DOHH2 (cell line): ENCODE data around the gene NMD3.

Source experiments
- H3F3A ChIP-seq: fragments of 200-600 bp; sonication (generic), shearing (Covaris generic); 2 replicates; pipeline ENCODE4 v1.6.0; 2016; ENCODE audit warnings: antibody characterized with exemption, mild to moderate bottlenecking; ENCODE audit not compliant: control insufficient read depth, insufficient read depth
- H3K27ac ChIP-seq: fragments of 200-600 bp; sonication (generic); 2 replicates; pipeline ENCODE4 v1.5.1; 2014; ENCODE audit warnings: low read depth, mild to moderate bottlenecking, low read length, moderate library complexity
- H3K27me3 ChIP-seq: fragments of 200-600 bp; sonication (generic); 2 replicates; pipeline ENCODE4 v1.6.1; 2014; ENCODE audit warnings: mild to moderate bottlenecking, low read length, mixed read lengths; ENCODE audit not compliant: control insufficient read depth
- H3K36me3 ChIP-seq: fragments of 200-600 bp; sonication (generic); 2 replicates; pipeline ENCODE4 v1.6.1; 2014; ENCODE audit warnings: mild to moderate bottlenecking, low read length, moderate library complexity, mixed read lengths; ENCODE audit not compliant: control insufficient read depth
- H3K4me1 ChIP-seq: fragments of 200-600 bp; sonication (generic); 2 replicates; pipeline ENCODE4 v1.6.1; 2014; ENCODE audit warnings: mild to moderate bottlenecking, low read length, mixed read lengths; ENCODE audit not compliant: control insufficient read depth
- H3K4me2 ChIP-seq: fragments of 200-600 bp; sonication (generic); 2 replicates; pipeline ENCODE4 v1.6.0; 2014; ENCODE audit warnings: mild to moderate bottlenecking, low read length, moderate library complexity
- H3K4me3 ChIP-seq: fragments of 200-600 bp; sonication (generic); 2 replicates; pipeline ENCODE4 v1.5.1; 2014; ENCODE audit warnings: mild to moderate bottlenecking, low read length, mixed read lengths
- H3K79me2 ChIP-seq: fragments of 200-600 bp; sonication (generic); 2 replicates; pipeline ENCODE4 v1.6.1; 2014; ENCODE audit warnings: mild to moderate bottlenecking, low read length, mixed read lengths; ENCODE audit not compliant: control insufficient read depth
- H3K9me2 ChIP-seq: fragments of 200-600 bp; sonication (generic); replicated peaks from 2 replicates; pipeline ENCODE4 v1.6.1; 2014; ENCODE audit warnings: mild to moderate bottlenecking, low read length, mixed read lengths; ENCODE audit not compliant: control insufficient read depth
- H3K9me3 ChIP-seq: fragments of 200-600 bp; sonication (generic); 2 replicates; pipeline ENCODE4 v1.6.1; 2014; ENCODE audit warnings: antibody characterized with exemption, low read length, mixed read lengths; ENCODE audit not compliant: control insufficient read depth, insufficient read depth
- H4K20me1 ChIP-seq: fragments of 200-600 bp; sonication (generic); 2 replicates; pipeline ENCODE4 v1.6.0; 2014; ENCODE audit warnings: low read depth, mild to moderate bottlenecking, antibody characterized with exemption, low read length, moderate library complexity; ENCODE audit not compliant: control insufficient read depth, insufficient read depth
- CTCF ChIP-seq: fragments of 200-600 bp; sonication (generic); IDR thresholded peaks from one replicate; pipeline ENCODE4 v1.5.1; 2014; ENCODE audit warnings: antibody characterized with exemption, mild to moderate bottlenecking, low read depth, low read length; ENCODE audit not compliant: poor library complexity, severe bottlenecking
- EZH2phosphoT487 ChIP-seq: fragments of 200-600 bp; sonication (generic); IDR thresholded peaks from 2 replicates; pipeline ENCODE4 v1.6.1; 2017; ENCODE audit warnings: borderline replicate concordance, mild to moderate bottlenecking, antibody characterized with exemption, low read length, moderate library complexity, mixed read lengths

Gene NMD3

DNA sequence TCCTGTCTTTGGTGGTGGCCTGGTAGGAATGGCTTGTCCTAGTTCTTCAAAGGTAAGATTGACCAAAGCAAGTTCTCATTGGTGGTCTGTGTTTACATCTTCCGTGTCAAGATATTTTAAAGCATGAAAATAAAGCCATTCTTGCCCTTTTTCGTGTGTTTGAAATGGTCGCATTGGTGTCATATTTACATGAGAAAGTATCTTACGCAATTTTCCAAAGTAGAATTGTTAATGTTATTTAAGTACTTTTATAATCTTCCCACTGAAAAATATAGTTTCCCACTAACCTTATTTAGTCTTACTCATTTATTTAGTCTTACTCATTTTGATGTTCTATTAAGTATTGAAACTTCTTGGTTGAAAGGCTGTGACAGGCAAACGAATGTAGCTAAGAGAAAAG is 31.0 kb downstream of the NMD3 start:
- Histone ChIP-seq H3K36me3 (peaks cover 91% of the 10 kb centered on the region), H3K27me3 (no peaks in the 10 kb centered on the region), H3K4me3 (no peak overlapping the region), H4K20me1 (no peaks in the 10 kb centered on the region), H3K9me2 (no peaks in the 10 kb centered on the region), H3K9me3 (no peaks in the 10 kb centered on the region), H3K27ac (no peak overlapping the region), H3K4me2 (no peak overlapping the region), H3F3A (no peaks in the 10 kb centered on the region), H3K4me1 (no peaks in the 10 kb centered on the region), H3K79me2 (no peaks in the 10 kb centered on the region)
- TF ChIP-seq CTCF (no peak), EZH2phosphoT487 (no peak)

DNA sequence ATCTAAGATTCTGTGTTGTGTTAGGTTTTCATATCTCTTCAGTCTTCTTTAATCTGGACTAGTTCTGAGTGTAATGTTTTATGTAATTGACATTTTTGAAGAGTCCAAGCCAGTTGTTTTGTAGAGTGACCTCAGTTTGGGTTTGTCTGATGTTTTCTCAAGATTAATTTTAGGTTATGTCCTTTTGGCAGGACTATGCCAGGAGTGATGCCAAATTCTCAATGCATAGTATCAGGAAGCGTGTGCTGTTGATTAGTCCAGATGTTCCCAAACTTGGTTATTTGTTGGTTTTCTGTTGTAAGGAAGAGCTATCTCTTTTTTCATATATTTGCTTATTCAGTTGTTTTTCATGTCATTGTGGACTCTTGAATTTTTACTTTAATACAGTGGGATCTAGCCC is 32.6 kb downstream of the NMD3 start:
- Histone ChIP-seq H3K79me2 (no peaks in the 10 kb centered on the region), H3F3A (no peaks in the 10 kb centered on the region), H3K27me3 (no peaks in the 10 kb centered on the region), H3K27ac (no peak overlapping the region), H3K4me3 (no peak overlapping the region), H3K9me2 (no peaks in the 10 kb centered on the region), H3K4me1 (no peaks in the 10 kb centered on the region), H4K20me1 (no peaks in the 10 kb centered on the region), H3K4me2 (no peak overlapping the region), H3K36me3 (peaks cover 85% of the 10 kb centered on the region), H3K9me3 (no peaks in the 10 kb centered on the region)
- TF ChIP-seq EZH2phosphoT487, result no peak
- no peak for TF ChIP-seq CTCF

GRCh38 chr3:161254861-161255260 is 33.8 kb downstream of the NMD3 start:
- Histone ChIP-seq H3K4me2 (no peak overlapping the region), H4K20me1 (no peaks in the 10 kb centered on the region), H3K27ac (no peak overlapping the region), H3K27me3 (no peaks in the 10 kb centered on the region), H3K4me1 (no peaks in the 10 kb centered on the region), H3K79me2 (no peaks in the 10 kb centered on the region), H3K36me3 (peaks cover 74% of the 10 kb centered on the region), H3K9me2 (no peaks in the 10 kb centered on the region), H3K9me3 (no peaks in the 10 kb centered on the region), H3F3A (no peaks in the 10 kb centered on the region), H3K4me3 (no peak overlapping the region)
- TF ChIP-seq CTCF (no peak), EZH2phosphoT487 (no peak)

DNA sequence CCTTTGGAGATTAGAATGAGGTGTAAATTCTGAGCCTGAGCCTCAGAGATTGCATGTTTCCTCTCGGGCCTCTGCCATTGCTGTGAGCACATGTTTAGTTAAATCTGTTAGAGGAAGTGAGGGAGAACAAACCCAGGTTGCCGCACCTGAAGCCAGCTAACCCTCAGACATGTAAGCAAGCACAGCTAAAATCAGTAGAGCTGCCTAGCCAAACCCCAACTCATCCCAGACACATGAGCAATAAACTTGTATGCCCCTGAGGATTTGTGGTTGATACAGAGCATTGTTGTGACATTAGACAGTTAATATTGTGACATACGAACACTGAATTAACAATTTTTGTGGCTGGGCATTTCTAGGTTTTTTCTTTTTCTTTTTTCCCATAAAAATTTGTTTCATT is 41.9 kb downstream of the NMD3 start:
- no peaks in the 10 kb centered on the region for H4K20me1 ChIP-seq
- no peaks in the 10 kb centered on the region for H3K79me2 ChIP-seq
- no peak overlapping the region for H3K4me3 ChIP-seq
- H3K4me1 ChIP-seq, result no peaks in the 10 kb centered on the region
- H3K27ac ChIP-seq, result no peak overlapping the region
- no peaks in the 10 kb centered on the region for H3K9me2 ChIP-seq
- TF ChIP-seq EZH2phosphoT487, result no peak
- TF ChIP-seq CTCF, result no peak
- peaks cover 18% of the 10 kb centered on the region for H3K36me3 ChIP-seq
- H3K27me3 ChIP-seq, result no peaks in the 10 kb centered on the region
- no peak overlapping the region for H3K4me2 ChIP-seq
- peaks cover 9% of the 10 kb centered on the region; the same call in 1 of the 2 replicates for H3K9me3 ChIP-seq
- no peaks in the 10 kb centered on the region for H3F3A ChIP-seq
